Loucy (cell line): Measurements from ENCODE around the gene PCIF1.

Source experiments
- H2AFZ ChIP-seq: fragments of 200-600 bp; sonication (generic); 2 replicates; pipeline ENCODE4 v1.6.0; 2016; ENCODE audit warnings: antibody characterized with exemption, mild to moderate bottlenecking, low read length, moderate library complexity
- H3F3A ChIP-seq: fragments of 200-600 bp; 2 replicates; pipeline ENCODE4 v1.6.0; 2016; ENCODE audit warnings: antibody characterized with exemption, low read depth, mild to moderate bottlenecking
- H3K27me3 ChIP-seq: fragments of 200-600 bp; sonication (generic); 2 replicates; pipeline ENCODE4 v1.6.1; 2014; ENCODE audit warnings: low read length, mild to moderate bottlenecking; ENCODE audit not compliant: insufficient read depth, poor library complexity, severe bottlenecking
- H3K36me3 ChIP-seq: fragments of 200-600 bp; sonication (generic); 2 replicates; pipeline ENCODE4 v1.6.1; 2016; ENCODE audit warnings: low read length; ENCODE audit not compliant: insufficient read depth
- H3K4me1 ChIP-seq: fragments of 200-600 bp; sonication (generic); 2 replicates; pipeline ENCODE4 v1.5.1; 2014; ENCODE audit warnings: low read length, mild to moderate bottlenecking; ENCODE audit not compliant: insufficient read depth, poor library complexity, severe bottlenecking
- H3K4me2 ChIP-seq: fragments of 200-600 bp; sonication (generic); 2 replicates; pipeline ENCODE4 v1.6.0; 2014; ENCODE audit warnings: antibody characterized with exemption, low read length, low read depth, mild to moderate bottlenecking; ENCODE audit not compliant: poor library complexity, severe bottlenecking
- H3K4me3 ChIP-seq: fragments of 200-600 bp; sonication (generic); 2 replicates; pipeline ENCODE4 v1.5.1; 2014; ENCODE audit warnings: low read length, mild to moderate bottlenecking, mixed read lengths; ENCODE audit not compliant: poor library complexity, severe bottlenecking
- H3K79me2 ChIP-seq: fragments of 200-600 bp; sonication (generic); 2 replicates; pipeline ENCODE4 v1.6.1; 2014; ENCODE audit warnings: low read length; ENCODE audit not compliant: insufficient read depth
- H3K9ac ChIP-seq: fragments of 200-600 bp; sonication (generic); 2 replicates; pipeline ENCODE4 v1.6.0; 2014; ENCODE audit warnings: mild to moderate bottlenecking, low read depth, low read length, moderate library complexity; ENCODE audit not compliant: poor library complexity, severe bottlenecking
- H3K9me2 ChIP-seq: fragments of 200-600 bp; sonication (generic); replicated peaks from 2 replicates; pipeline ENCODE4 v1.6.1; 2016; ENCODE audit warnings: low read depth, low read length, mixed read lengths
- H3K9me3 ChIP-seq: fragments of 200-600 bp; sonication (generic); 2 replicates; pipeline ENCODE4 v1.6.1; 2014; ENCODE audit warnings: mild to moderate bottlenecking, antibody characterized with exemption, low read length, low read depth; ENCODE audit not compliant: insufficient read depth
- H4K20me1 ChIP-seq: fragments of 200-600 bp; sonication (generic); 2 replicates; pipeline ENCODE4 v1.6.0; 2014; ENCODE audit warnings: antibody characterized with exemption, low read length, mild to moderate bottlenecking; ENCODE audit not compliant: insufficient read depth, poor library complexity, severe bottlenecking
- EZH2phosphoT487 ChIP-seq: fragments of 200-600 bp; IDR thresholded peaks from 2 replicates; pipeline ENCODE4 v1.6.1; 2018; ENCODE audit warnings: antibody characterized with exemption, mild to moderate bottlenecking, moderate library complexity, borderline replicate concordance
- TF ChIP-seq, protein P1 (sequence below): fragments of 200-600 bp; sonication (generic); conservative IDR thresholded peaks from 2 replicates; pipeline ENCODE4 v1.5.1; 2014; ENCODE audit warnings: mild to moderate bottlenecking, antibody characterized with exemption, low read length

Gene PCIF1

DNA sequence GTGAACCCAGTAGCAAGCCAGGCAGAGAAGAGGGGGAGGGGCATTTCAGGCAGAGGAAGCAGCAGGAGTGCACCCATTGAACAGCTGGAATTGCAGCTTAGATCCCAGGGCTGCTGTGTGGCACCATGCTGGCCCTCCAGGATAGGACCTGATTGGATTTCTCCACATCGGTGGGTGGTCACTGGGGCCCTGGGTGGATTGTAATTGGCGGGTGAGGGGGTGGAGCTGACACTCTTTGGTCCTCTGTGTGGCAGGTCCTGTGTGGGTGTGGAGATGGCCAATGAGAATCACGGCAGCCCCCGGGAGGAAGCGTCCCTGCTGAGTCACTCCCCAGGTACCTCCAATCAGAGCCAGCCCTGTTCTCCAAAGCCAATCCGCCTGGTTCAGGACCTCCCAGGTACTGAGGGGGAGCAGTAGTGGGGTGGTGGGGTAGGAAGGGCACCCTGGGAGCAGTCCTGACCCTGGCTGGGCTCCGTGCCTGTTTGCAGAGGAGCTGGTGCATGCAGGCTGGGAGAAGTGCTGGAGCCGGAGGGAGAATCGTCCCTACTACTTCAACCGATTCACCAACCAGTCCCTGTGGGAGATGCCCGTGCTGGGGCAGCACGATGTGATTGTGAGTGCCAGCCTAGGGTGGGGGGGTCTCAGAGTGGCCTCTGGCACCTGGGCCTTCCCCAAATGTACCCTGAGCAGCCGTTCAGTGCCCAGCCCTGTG, 4.4 kb downstream of the PCIF1 start:
- Histone ChIP-seq H3K36me3 (peaks cover 53% of the 10 kb centered on the region), H3K9ac (no peak overlapping the region), H3K79me2 (peaks cover 43% of the 10 kb centered on the region), H3K4me3 (no peak overlapping the region), H4K20me1 (peaks cover 33% of the 10 kb centered on the region), H3K4me1 (peaks cover 5% of the 10 kb centered on the region), H3K9me3 (no peaks in the 10 kb centered on the region), H3K4me2 (no peak overlapping the region), H2AFZ (no peak overlapping the region), H3K9me2 (no peaks in the 10 kb centered on the region), H3K27me3 (no peaks in the 10 kb centered on the region), H3F3A (peaks cover 4% of the 10 kb centered on the region; the same call in 1 of the 2 replicates)
- TF ChIP-seq, protein P1, sequence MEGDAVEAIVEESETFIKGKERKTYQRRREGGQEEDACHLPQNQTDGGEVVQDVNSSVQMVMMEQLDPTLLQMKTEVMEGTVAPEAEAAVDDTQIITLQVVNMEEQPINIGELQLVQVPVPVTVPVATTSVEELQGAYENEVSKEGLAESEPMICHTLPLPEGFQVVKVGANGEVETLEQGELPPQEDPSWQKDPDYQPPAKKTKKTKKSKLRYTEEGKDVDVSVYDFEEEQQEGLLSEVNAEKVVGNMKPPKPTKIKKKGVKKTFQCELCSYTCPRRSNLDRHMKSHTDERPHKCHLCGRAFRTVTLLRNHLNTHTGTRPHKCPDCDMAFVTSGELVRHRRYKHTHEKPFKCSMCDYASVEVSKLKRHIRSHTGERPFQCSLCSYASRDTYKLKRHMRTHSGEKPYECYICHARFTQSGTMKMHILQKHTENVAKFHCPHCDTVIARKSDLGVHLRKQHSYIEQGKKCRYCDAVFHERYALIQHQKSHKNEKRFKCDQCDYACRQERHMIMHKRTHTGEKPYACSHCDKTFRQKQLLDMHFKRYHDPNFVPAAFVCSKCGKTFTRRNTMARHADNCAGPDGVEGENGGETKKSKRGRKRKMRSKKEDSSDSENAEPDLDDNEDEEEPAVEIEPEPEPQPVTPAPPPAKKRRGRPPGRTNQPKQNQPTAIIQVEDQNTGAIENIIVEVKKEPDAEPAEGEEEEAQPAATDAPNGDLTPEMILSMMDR, result no peak
- TF ChIP-seq EZH2phosphoT487, result no peak

DNA sequence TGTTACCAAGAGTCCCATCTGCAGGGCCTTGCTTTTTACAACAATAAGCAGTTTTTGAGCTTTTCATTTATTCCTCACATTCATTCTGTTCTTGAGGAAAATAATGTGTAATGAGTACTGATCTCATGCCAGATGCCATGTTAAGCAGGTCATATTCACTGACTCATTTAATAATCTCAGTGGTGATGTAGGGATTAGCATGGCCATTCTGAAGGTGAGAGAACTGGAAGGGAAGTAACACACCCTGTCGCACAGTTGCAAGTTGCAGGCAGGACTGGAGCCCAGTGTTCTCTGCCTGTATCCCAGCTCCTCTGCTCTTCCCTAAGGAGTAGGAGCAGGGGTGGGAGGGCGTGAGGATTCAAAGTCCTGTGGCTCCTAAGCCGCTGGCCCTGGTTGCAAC, 5.6 kb downstream of the PCIF1 start:
- peaks cover 29% of the 10 kb centered on the region for H4K20me1 ChIP-seq
- H3K9ac ChIP-seq, result no peak overlapping the region
- TF ChIP-seq EZH2phosphoT487, result no peak
- no peak overlapping the region for H3K4me2 ChIP-seq
- H3K9me3 ChIP-seq, result no peaks in the 10 kb centered on the region
- H3K27me3 ChIP-seq, result no peaks in the 10 kb centered on the region
- H3K4me1 ChIP-seq, result peaks cover 5% of the 10 kb centered on the region
- H3F3A ChIP-seq, result peaks cover 4% of the 10 kb centered on the region; the same call in 1 of the 2 replicates
- H2AFZ ChIP-seq, result no peak overlapping the region
- H3K9me2 ChIP-seq, result no peaks in the 10 kb centered on the region
- H3K4me3 ChIP-seq, result no peak overlapping the region
- H3K79me2 ChIP-seq, result peaks cover 38% of the 10 kb centered on the region
- H3K36me3 ChIP-seq, result peaks cover 65% of the 10 kb centered on the region

DNA sequence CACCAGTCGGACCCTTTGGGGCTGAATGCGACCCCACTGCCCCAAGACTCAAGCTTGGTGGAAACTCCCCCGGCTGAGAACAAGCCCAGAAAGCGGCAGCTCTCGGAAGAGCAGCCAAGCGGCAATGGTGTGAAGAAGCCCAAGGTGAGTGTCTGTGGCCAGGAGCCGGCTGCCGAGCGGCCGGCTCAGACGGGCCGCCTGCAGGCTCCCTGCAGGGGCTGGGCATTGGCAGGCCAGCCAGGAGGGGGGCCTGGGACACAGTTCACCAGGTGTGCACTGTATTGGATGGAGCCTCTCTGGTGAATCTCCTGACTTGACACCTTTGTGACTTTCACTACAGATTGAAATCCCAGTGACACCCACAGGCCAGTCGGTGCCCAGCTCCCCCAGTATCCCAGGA, 6.0 kb downstream of the PCIF1 start:
- H3K4me3 ChIP-seq, result no peak overlapping the region
- H3K27me3 ChIP-seq, result no peaks in the 10 kb centered on the region
- H3K36me3 ChIP-seq, result peaks cover 69% of the 10 kb centered on the region
- H3F3A ChIP-seq, result peaks cover 3% of the 10 kb centered on the region; the same call in 1 of the 2 replicates
- H3K4me1 ChIP-seq, result peaks cover 5% of the 10 kb centered on the region
- no peak overlapping the region for H3K9ac ChIP-seq
- H2AFZ ChIP-seq, result no peak overlapping the region
- H3K9me3 ChIP-seq, result no peaks in the 10 kb centered on the region
- H3K4me2 ChIP-seq, result no peak overlapping the region
- no peaks in the 10 kb centered on the region for H3K9me2 ChIP-seq
- H3K79me2 ChIP-seq, result peaks cover 36% of the 10 kb centered on the region
- peaks cover 28% of the 10 kb centered on the region for H4K20me1 ChIP-seq
- TF ChIP-seq, protein P1, result no peak
- no peak for TF ChIP-seq EZH2phosphoT487

DNA sequence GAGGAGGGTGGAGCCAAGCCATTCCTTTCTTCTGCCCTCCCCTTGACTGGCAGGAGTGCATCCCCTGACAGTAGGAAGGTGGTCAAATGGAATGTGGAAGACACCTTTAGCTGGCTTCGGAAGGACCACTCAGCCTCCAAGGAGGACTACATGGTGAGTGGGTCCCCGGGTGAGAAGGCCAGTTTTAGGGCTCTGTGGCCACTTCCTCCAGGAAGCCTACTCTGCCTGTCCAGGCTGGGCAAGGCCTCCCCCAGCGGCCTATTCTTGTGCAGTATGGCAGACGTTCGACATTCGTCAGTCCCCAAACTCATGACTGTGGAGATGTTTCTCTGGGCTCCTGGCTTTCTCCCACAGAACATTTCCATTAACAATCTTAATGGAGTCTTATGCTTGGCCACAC, 9.1 kb downstream of the PCIF1 start:
- Histone ChIP-seq H3K9me3 (no peaks in the 10 kb centered on the region), H3K4me1 (no peaks in the 10 kb centered on the region), H3F3A (no peaks in the 10 kb centered on the region), H4K20me1 (peaks cover 2% of the 10 kb centered on the region), H3K4me2 (no peak overlapping the region), H3K9ac (no peak overlapping the region), H3K36me3 (peaks cover 86% of the 10 kb centered on the region), H3K4me3 (no peak overlapping the region), H3K27me3 (no peaks in the 10 kb centered on the region), H3K79me2 (peaks cover 6% of the 10 kb centered on the region; the same call in 1 of the 2 replicates), H2AFZ (no peak overlapping the region), H3K9me2 (no peaks in the 10 kb centered on the region)
- TF ChIP-seq, protein P1, result no peak
- TF ChIP-seq EZH2phosphoT487, result no peak
